HEK293T (cell line): Measurements from ENCODE around the gene BIRC6.
"Not testable (repeated sequence)": the region's sequence is repeated elsewhere in the genome, so short reads cannot be mapped to it uniquely, and the experiment has no call there.

Source experiments
- CTCF ChIA-PET: fragments of 350-600 bp; formaldehyde crosslinking; extraction: SDS; loops from one replicate; lab custom pipeline; 2021; ENCODE audit warnings: antibody characterized with exemption, inconsistent platforms; lab: Yijun Ruan, JAX
- POLR2A ChIA-PET: fragments of 350-600 bp; formaldehyde crosslinking; extraction: SDS; loops from one replicate; lab custom pipeline; 2020; ENCODE audit warnings: antibody characterized with exemption, inconsistent platforms; lab: Yijun Ruan, JAX
- DNase-seq: peaks from one replicate; pipeline ENCODE4 v3.0.0; 2012; ENCODE audit warnings: mixed read lengths; ENCODE audit errors: extremely low spot score
- ARNT ChIP-seq: fragments of 450-650 bp; IDR thresholded peaks from 2 replicates; pipeline ENCODE4 v1.6.1; 2017; ENCODE audit warnings: mild to moderate bottlenecking
- BHLHE40 ChIP-seq: fragments of 450-650 bp; IDR thresholded peaks from 2 replicates; pipeline ENCODE4 v1.6.1; 2016; ENCODE audit warnings: mild to moderate bottlenecking, moderate library complexity, borderline replicate concordance
- CTBP1 ChIP-seq: fragments of 450-650 bp; IDR thresholded peaks from 2 replicates; pipeline ENCODE4 v1.6.1; 2016; ENCODE audit warnings: borderline replicate concordance
- ELF4 ChIP-seq: fragments of 450-650 bp; IDR thresholded peaks from 2 replicates; pipeline ENCODE4 v1.6.1; 2017; ENCODE audit warnings: antibody characterized with exemption
- FOXA1 ChIP-seq: fragments of 450-650 bp; IDR thresholded peaks from 2 replicates; pipeline ENCODE4 v1.6.1; 2016; ENCODE audit warnings: mild to moderate bottlenecking
- FOXK2 ChIP-seq: fragments of 450-650 bp; IDR thresholded peaks from 2 replicates; pipeline ENCODE4 v1.6.1; 2016; ENCODE audit warnings: mild to moderate bottlenecking
- FOXM1 ChIP-seq: fragments of 450-650 bp; IDR thresholded peaks from 2 replicates; pipeline ENCODE4 v1.6.1; 2017; ENCODE audit warnings: mild to moderate bottlenecking, borderline replicate concordance
- HDGF ChIP-seq: fragments of 450-650 bp; IDR thresholded peaks from 2 replicates; pipeline ENCODE4 v1.6.1; 2017; ENCODE audit warnings: antibody characterized with exemption, borderline replicate concordance
- L3MBTL2 ChIP-seq: fragments of 450-650 bp; conservative IDR thresholded peaks from 2 replicates; pipeline ENCODE4 v1.6.1; 2016; ENCODE audit warnings: mild to moderate bottlenecking
- LEF1 ChIP-seq: fragments of 450-650 bp; IDR thresholded peaks from 2 replicates; pipeline ENCODE4 v1.6.1; 2017; ENCODE audit warnings: mild to moderate bottlenecking, borderline replicate concordance
- NFRKB ChIP-seq: fragments of 450-650 bp; IDR thresholded peaks from 2 replicates; pipeline ENCODE4 v1.6.1; 2016; ENCODE audit warnings: mild to moderate bottlenecking, moderate library complexity
- SP1 ChIP-seq: fragments of 450-650 bp; IDR thresholded peaks from 2 replicates; pipeline ENCODE4 v1.6.1; 2017
- SUZ12 ChIP-seq: fragments of 450-650 bp; IDR thresholded peaks from 2 replicates; pipeline ENCODE4 v1.6.1; 2016; ENCODE audit warnings: mild to moderate bottlenecking
- TARDBP ChIP-seq: fragments of 450-650 bp; IDR thresholded peaks from 2 replicates; pipeline ENCODE4 v1.6.1; 2016
- ZNF384 ChIP-seq: fragments of 450-650 bp; IDR thresholded peaks from 2 replicates; pipeline ENCODE4 v1.6.1; 2016
- TF ChIP-seq, protein P1 (sequence below): fragments of 450-650 bp; IDR thresholded peaks from 2 replicates; pipeline ENCODE4 v1.6.1; 2016

BIRC6 gene

DNA sequence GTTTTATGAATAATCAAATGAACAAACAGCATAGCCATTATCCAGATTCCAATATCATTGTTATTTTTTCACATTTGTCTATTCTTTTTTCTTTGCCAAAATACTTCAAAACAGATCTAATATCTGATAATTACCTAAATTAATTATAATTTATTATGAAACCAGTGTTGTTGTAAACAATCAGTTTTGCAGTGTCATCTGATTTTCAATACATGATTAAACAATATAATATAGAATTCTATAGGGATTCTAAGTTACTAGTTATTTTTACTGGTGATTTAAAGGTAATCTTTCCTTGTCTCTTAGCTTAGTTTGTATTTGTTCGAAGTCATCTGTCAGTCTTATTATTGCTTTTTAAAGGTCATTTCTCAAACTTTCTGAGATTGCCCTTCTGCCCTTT, 101.0 kb downstream of the BIRC6 start:
- no peak for TF ChIP-seq FOXK2
- TF ChIP-seq LEF1 = no peak
- no peak for TF ChIP-seq ARNT
- ChIA-PET CTCF (no interaction called here), POLR2A (no interaction called here)

DNA sequence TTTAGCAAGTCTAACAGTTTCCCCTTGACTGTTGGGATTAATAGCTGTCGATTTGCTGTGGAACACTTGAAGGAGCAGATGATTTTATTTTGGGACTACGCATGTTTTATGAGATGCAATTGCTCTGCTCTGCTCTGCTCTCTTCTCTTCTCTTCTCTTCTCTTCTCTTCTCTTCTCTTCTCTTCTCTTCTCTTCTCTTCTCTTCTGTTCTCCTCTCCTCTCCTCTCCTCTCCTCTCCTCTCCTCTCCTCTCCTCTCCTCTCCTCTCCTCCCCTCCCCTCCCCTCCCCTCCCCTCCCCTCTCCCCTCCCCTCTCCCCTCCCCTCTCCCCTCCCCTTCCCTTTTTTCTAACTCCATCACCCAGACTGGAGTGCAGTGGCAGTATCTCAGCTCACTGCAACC, 104.0 kb downstream of the BIRC6 start:
- POLR2A ChIA-PET, DNase-seq, CTCF ChIA-PET: not testable (repeated sequence)

More for the DNA sequence above, 101.0 kb downstream of the BIRC6 start:
- no peak for DNase-seq

DNA sequence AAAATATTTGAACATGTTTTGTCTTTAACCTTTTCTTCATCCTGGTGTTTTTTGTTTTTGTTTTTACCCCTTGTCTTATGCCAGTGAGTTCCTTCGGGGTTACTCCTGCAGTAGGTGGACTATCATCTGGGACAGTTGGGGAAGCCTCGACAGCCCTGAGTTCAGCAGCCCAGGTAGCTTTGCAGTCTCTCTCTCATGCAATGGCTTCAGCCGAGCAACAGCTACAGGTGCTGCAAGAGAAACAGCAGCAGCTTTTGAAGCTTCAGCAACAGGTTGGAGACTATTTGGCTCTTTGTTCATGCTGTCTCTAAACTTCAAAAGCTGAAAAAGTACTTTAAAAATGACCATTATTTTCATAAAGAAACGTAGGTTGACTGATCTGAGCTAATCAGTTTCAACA, 106.3 kb downstream of the BIRC6 start:
- ChIA-PET POLR2A (no interaction called here), CTCF (no interaction called here)
- no peak for TF ChIP-seq ELF4
- TF ChIP-seq HDGF = no peak
- TF ChIP-seq TARDBP = no peak
- no peak for TF ChIP-seq CTBP1
- no peak for TF ChIP-seq FOXM1
- TF ChIP-seq, protein P1, sequence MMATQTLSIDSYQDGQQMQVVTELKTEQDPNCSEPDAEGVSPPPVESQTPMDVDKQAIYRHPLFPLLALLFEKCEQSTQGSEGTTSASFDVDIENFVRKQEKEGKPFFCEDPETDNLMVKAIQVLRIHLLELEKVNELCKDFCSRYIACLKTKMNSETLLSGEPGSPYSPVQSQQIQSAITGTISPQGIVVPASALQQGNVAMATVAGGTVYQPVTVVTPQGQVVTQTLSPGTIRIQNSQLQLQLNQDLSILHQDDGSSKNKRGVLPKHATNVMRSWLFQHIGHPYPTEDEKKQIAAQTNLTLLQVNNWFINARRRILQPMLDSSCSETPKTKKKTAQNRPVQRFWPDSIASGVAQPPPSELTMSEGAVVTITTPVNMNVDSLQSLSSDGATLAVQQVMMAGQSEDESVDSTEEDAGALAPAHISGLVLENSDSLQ = no peak
- no peak for TF ChIP-seq FOXA1
- no peak for TF ChIP-seq SUZ12
- TF ChIP-seq BHLHE40 = no peak
- no peak for TF ChIP-seq FOXK2
- no peak for TF ChIP-seq SP1
- no peak for TF ChIP-seq ARNT
- no peak for TF ChIP-seq L3MBTL2
- no peak for TF ChIP-seq NFRKB
- TF ChIP-seq ZNF384 = no peak
- no peak for TF ChIP-seq LEF1
- DNase-seq = no peak

DNA sequence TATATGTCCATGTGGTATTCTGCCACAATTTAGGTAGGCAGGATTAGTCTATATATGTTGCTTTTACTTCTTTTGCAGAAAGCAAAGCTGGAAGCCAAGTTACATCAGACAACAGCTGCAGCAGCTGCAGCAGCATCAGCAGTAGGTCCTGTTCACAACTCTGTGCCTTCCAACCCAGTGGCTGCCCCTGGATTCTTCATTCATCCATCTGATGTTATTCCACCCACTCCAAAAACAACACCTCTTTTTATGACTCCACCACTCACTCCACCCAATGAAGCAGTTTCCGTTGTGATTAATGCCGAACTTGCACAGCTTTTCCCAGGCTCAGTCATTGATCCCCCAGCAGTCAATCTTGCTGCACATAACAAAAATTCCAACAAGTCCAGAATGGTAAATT, 107.6 kb downstream of the BIRC6 start:
- CTCF ChIA-PET = no interaction called here
- TF ChIP-seq NFRKB = no peak
- TF ChIP-seq TARDBP = no peak
- no peak for TF ChIP-seq FOXK2
- TF ChIP-seq BHLHE40 = no peak
- TF ChIP-seq SP1 = no peak
- no peak for TF ChIP-seq CTBP1
- no peak for TF ChIP-seq L3MBTL2
- no peak for TF ChIP-seq ELF4
- no peak for TF ChIP-seq HDGF
- TF ChIP-seq FOXM1 = no peak
- no peak for TF ChIP-seq ARNT
- TF ChIP-seq ZNF384 = no peak
- no peak for TF ChIP-seq FOXA1
- TF ChIP-seq LEF1 = no peak
- no peak for TF ChIP-seq SUZ12
- TF ChIP-seq, protein P1 = no peak
- DNase-seq = no peak
- POLR2A ChIA-PET = no interaction called here

DNA sequence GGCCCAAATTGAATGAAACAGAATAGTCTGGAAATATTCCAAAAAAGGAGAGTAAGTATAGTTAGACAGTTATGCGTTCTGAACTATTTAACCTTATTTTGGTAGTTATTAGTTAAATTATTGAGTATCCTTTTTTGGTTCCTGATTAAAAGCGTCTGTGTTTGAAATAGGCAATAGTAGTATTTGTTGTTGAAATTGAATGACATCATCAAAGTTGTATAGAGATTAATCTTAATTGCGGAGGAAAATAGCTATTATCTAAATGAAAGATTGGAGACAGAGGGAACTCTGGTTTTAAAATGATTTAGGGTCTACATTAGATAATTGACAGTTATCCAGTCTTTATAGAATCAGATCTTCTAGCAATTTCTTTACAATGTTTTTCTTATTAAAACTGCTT, 115.8 kb downstream of the BIRC6 start:
- DNase-seq = no peak
- CTCF ChIA-PET = no interaction called here
- TF ChIP-seq ELF4 = no peak
- TF ChIP-seq NFRKB = no peak
- TF ChIP-seq BHLHE40 = no peak
- TF ChIP-seq ARNT = no peak
- TF ChIP-seq HDGF = no peak
- no peak for TF ChIP-seq LEF1
- no peak for TF ChIP-seq FOXM1
- TF ChIP-seq CTBP1 = no peak
- TF ChIP-seq TARDBP = no peak
- no peak for TF ChIP-seq FOXA1
- TF ChIP-seq L3MBTL2 = no peak
- no peak for TF ChIP-seq ZNF384
- no peak for TF ChIP-seq SUZ12
- no peak for TF ChIP-seq FOXK2
- TF ChIP-seq, protein P1 = no peak
- TF ChIP-seq SP1 = no peak
- POLR2A ChIA-PET = interaction anchor here (0.7 kb wide), 1 partner anchor 54 kb away, joined by 3 read pairs; no protein-coding TSS in a partner anchor

DNA sequence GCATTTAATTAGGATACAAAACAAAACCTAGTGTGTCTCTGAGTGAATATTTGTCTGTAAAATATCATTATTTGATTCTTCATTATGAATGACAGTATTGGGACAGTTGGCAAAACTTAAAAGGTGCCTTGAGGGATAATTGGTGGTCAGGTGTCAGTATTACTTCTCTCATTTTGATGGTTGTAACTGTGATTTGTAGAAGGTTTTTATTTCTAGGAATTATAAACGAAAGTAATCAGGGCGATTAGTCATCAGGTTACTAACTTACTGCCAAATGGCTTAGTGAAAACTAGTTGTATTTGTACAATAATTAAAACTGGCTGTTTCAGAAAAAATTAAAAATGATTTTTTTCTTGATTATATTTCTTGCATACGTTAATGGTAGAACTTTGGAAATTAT, 117.6 kb downstream of the BIRC6 start:
- TF ChIP-seq CTBP1 (no peak), ARNT (no peak)
- CTCF ChIA-PET = no interaction called here
- DNase-seq = no peak
- POLR2A ChIA-PET = no interaction called here

DNA sequence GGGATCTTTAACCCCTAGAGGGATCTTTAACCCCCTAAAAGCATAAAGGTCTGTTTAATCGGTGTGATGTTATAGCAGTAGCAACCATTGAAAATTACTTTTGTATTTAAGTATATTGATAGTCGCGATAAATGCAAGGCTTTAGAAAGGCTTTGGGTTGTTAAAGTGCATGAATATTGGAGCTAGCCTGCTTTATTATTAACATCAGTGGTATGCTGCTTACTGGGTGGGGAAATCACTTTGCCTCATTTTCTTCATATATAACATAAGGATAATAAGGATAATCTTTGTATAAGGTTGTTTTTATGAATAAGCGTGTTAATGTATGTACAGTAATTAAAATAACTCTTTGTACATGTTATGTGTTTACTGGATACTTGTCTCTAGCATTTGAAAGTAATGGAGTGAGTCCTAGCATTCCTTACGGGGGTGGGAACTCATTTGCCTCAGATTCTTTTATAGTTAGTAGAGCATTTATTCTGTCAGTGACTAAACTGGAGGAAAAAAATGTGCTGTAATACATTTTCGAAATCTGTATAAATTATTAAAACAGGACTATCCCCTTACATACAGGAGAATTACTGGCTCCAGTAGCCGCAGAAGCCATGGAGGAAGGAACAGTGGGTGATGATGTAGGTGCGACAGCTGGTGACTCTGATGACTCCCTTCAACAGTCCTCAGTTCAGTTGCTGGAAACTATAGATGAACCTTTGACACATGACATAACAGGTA, 122.2 kb downstream of the BIRC6 start:
- POLR2A ChIA-PET = no interaction called here
- TF ChIP-seq TARDBP (no peak), FOXA1 (no peak), HDGF (no peak), CTBP1 (no peak), SP1 (no peak)
- CTCF ChIA-PET = no interaction called here
- DNase-seq = no peak
